ENCODE results near the gene ORC4. TPM values are rescaled to one million over a fixed set of nuclear protein-coding genes. Genes with fewer than 3 reads are reported as not detected.

Gene ORC4
- total RNA-seq, 1 donor from 2014 or later = 29.1 TPM

- intact Hi-C loops (cut with micrococcal nuclease) = loop anchor here (1.0 to 5.0 kb wide), 7 partner anchors 263 to 1623 kb away; no protein-coding TSS in a partner anchor
Measured at GRCh38 chr2:147937744-147938349, 82.7 kb downstream of the ORC4 start.

GRCh38 chr2:147934881-147935620 lies 85.5 kb downstream of the ORC4 start:
- intact Hi-C loops (cut with micrococcal nuclease) = loop anchor here (5.0 kb wide), 1 partner anchor 992 kb away; no protein-coding TSS in a partner anchor

- intact Hi-C loops (cut with micrococcal nuclease) = no loop called here
Measured at GRCh38 chr2:147933931-147934330, 86.6 kb downstream of the ORC4 start.

GRCh38 chr2:147927053-147927588 lies 93.4 kb downstream of the ORC4 start:
- intact Hi-C loops (cut with micrococcal nuclease) = no loop called here

GRCh38 chr2:147925886-147926285 lies 94.7 kb downstream of the ORC4 start:
- intact Hi-C loops (cut with micrococcal nuclease) = no loop called here

GRCh38 chr2:147924647-147925046 lies 95.9 kb downstream of the ORC4 start:
- intact Hi-C loops (cut with micrococcal nuclease) = no loop called here

GRCh38 chr2:147923846-147924245 lies 96.7 kb downstream of the ORC4 start:
- intact Hi-C loops (cut with micrococcal nuclease) = no loop called here

GRCh38 chr2:147917161-147917560 lies 103.4 kb downstream of the ORC4 start:
- intact Hi-C loops (cut with micrococcal nuclease) = loop anchor here (10.0 kb wide), 1 partner anchor 502 kb away; no protein-coding TSS in a partner anchor

GRCh38 chr2:147916723-147917122 lies 103.8 kb downstream of the ORC4 start:
- intact Hi-C loops (cut with micrococcal nuclease) = loop anchor here (10.0 kb wide), 1 partner anchor 502 kb away; no protein-coding TSS in a partner anchor

GRCh38 chr2:147916067-147916466 lies 104.5 kb downstream of the ORC4 start:
- intact Hi-C loops (cut with micrococcal nuclease) = loop anchor here (10.0 kb wide), 1 partner anchor 501 kb away; no protein-coding TSS in a partner anchor

GRCh38 chr2:147913701-147914480 lies 106.6 kb downstream of the ORC4 start:
- intact Hi-C loops (cut with micrococcal nuclease) = loop anchor here (5.0 to 10.0 kb wide), 2 partner anchors 412 to 499 kb away; no protein-coding TSS in a partner anchor

GRCh38 chr2:147910990-147911473 lies 109.5 kb downstream of the ORC4 start:
- intact Hi-C loops (cut with micrococcal nuclease) = loop anchor here (1.0 to 10.0 kb wide), 11 partner anchors 68 to 1176 kb away; no protein-coding TSS in a partner anchor

- intact Hi-C loops (cut with micrococcal nuclease) = no loop called here
Measured at GRCh38 chr2:147909178-147909577, 111.4 kb downstream of the ORC4 start.

- intact Hi-C loops (cut with micrococcal nuclease) = no loop called here
Measured at GRCh38 chr2:147904051-147904450, 116.5 kb downstream of the ORC4 start.

- intact Hi-C loops (cut with micrococcal nuclease) = no loop called here
Measured at GRCh38 chr2:147888680-147889079, 131.9 kb downstream of the ORC4 start.

- intact Hi-C loops (cut with micrococcal nuclease) = no loop called here
Measured at GRCh38 chr2:147886136-147886535, 134.4 kb downstream of the ORC4 start.

- intact Hi-C loops (cut with micrococcal nuclease) = no loop called here
Measured at GRCh38 chr2:147884830-147885229, 135.7 kb downstream of the ORC4 start.

GRCh38 chr2:147882631-147883030 lies 137.9 kb downstream of the ORC4 start:
- intact Hi-C loops (cut with micrococcal nuclease) = no loop called here

Measured in T-helper 1 cell treated with Interleukin-12 subunit alpha and Interleukin-12 subunit beta and Interleukin-4 antibody, amounts not matched to agents 30 ng/mL and 1 ng/mL, for 36 hours (primary cell).